ENCODE data around the gene SHLD3. TPM values are rescaled to one million over a fixed set of nuclear protein-coding genes. Genes with fewer than 3 reads are reported as not detected.
A peak's percentile ranks its signal among the peaks of the same experiment; 100 is the strongest.
"Not testable (repeated sequence)": the region's sequence is repeated elsewhere in the genome, so short reads cannot be mapped to it uniquely, and the experiment has no call there.

The SHLD3 gene, protein sequence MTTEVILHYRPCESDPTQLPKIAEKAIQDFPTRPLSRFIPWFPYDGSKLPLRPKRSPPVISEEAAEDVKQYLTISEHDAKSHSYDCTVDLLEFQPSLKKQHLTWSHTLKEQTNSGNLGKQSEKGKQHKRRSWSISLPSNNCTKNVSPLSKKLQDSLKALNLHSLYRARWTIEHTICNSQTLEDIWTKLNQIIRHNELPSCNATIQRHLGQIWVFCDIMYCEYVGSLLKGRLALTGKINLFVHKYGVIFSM
- 1 to 10 TPM; 4.8 to 5.3 (median 5.1) TPM for polyA plus RNA-seq (ENCODE audit: insufficient read length in 3 of 3)

GRCh38 chr5:65624571-65625555, at the start of gene SHLD3, which contains the start of gene TRAPPC13:
Gene SHLD3, plus strand, starts transcription at chr5:65625027. Its CDS starts 4,561 bp downstream, at chr5:65629588.
Gene TRAPPC13, plus strand, starts transcription at chr5:65625027. Its CDS starts 34 bp downstream, at chr5:65625061.
- DNase-seq (ENCODE audit: low read depth in 3 of 3, low spot score in 2 of 3) = peak; percentile 84 to 91 (median 87)

- DNase-seq (ENCODE audit: low read depth in 3 of 3, low spot score in 2 of 3) = no peak
Measured at GRCh38 chr5:65577141-65577540, 47.7 kb upstream of the SHLD3 start.

DNA sequence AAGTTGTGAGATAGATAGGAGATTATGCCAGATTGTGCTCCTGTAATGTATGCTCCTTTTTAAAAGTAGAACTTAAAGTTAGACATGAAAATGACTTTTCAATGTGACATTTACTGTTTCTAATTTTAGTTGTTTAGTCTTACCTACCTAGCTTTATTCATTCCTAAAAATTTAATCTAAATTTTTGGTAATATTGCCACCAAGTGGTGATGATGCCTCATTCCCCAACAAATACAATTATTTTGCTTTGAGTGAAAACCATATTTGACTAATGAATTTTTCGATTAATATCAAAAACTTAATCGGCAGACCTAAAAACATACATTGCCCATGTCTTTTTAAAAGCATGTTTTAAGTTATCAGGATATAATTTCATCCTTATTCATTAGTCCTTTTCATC, 36.1 kb upstream of the SHLD3 start:
- no peak for DNase-seq (ENCODE audit: low read depth in 3 of 3, low spot score in 2 of 3)

DNA sequence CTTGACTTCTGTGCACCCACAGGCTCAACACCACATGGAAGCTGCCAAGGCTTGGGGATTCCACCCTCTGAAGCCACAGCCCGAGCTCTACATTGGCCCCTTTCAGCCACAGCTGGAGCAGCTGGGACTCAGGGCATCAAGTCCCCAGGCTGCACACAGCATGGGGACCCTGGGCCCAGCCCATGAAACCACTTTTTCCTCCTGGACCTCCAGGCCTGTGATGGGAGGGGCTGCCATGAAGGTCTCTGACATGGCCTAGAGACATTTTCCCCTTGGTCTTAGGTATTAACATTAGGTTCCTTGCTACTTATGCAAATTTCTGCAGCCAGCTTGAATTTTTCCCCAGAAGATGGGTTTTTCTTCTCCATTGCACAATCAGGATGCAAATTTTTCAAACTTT, 23.1 kb upstream of the SHLD3 start:
- DNase-seq (ENCODE audit: low read depth in 3 of 3, low spot score in 2 of 3) = not testable (repeated sequence)

- no peak for DNase-seq (ENCODE audit: low read depth in 3 of 3, low spot score in 2 of 3)
Measured at GRCh38 chr5:65611524-65611923, 13.3 kb upstream of the SHLD3 start.

DNA sequence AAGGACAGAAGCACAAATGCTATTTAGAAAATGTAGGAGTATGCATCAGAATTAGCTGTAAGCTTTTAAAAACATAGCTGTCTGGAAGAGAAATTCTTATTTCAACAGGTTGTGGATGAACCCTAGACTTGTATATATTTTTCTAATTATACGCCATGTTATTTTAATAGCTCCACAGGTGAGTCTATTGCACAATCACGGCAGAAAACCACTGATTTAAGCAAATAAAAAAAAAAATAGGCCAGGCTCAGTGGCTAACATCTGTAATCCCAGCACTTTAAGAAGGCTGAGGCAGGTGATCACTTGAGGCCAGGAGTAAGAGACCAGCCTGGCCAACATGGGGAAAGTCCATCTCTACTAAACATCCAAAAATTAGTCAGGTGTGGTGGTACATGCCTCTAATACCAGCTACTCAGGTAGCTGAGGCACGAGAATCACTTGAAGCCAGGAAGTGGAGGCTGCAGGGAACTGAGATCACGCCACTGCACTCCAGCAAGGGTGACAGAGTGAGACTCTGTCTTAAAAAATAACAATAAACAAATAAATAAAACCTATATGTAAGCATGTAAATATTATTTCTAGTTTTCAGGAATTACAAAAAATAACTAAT, 12.4 kb upstream of the SHLD3 start:
- no peak for DNase-seq (ENCODE audit: low read depth in 3 of 3, low spot score in 2 of 3)

DNA sequence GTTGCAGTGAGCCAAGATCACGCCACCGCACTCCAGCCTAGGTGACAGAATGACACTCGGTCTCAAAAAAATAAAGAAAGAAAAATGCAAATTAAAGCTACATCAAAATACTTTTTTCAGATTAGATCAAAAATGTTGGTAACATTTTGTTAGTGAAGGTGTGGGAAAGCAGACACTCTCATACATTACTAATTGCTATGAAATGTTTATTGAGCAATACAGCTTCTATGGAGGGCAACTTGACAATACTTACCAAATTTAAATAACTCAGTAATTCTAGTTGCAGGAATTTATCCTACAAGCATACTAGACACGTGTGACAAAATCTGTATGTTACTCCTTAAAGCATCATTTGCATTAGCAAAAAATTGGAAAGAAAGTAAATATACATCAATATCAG, 4.8 kb upstream of the SHLD3 start:
- no peak for DNase-seq (ENCODE audit: low read depth in 3 of 3, low spot score in 2 of 3)

DNA sequence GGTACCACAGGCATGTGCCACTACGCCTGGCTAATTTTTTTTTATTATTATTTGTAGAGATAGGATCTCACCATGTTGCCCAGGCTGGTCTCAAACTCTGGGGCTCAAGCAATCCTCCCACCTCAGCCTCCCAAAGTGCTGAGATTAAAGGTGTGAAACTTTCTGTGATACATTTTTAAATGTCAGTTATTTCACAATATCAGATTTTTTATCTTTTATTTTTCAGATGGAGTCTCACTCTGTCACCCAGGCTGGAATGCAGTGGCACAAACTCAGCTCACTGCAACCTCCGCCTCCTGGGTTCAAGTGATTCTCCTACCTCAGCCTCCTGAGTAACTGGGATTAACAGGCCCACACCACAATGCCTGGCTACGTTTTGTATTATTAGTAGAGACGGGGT, 2.9 kb upstream of the SHLD3 start:
- DNase-seq (ENCODE audit: low read depth in 3 of 3, low spot score in 2 of 3) = not testable (repeated sequence)

DNA sequence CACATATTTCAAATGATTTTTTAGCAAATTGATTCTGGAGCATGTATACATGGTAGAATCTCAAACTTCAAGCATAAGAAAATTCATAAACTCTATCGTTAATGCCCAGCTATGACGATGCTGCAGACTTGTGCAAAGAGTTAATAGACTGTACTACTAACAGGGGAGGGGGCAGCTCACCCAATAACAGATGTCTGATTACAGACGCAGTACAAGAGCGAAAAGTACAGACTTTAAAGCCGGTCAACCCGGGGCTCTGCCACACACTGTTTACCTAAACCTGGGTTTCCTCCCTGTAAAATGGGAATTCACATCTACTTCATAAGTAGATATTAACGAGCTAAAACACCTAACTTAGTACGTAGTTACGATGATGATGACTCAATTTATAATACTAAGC, 1.3 kb upstream of the SHLD3 start:
- no peak for DNase-seq (ENCODE audit: low read depth in 3 of 3, low spot score in 2 of 3)

DNA sequence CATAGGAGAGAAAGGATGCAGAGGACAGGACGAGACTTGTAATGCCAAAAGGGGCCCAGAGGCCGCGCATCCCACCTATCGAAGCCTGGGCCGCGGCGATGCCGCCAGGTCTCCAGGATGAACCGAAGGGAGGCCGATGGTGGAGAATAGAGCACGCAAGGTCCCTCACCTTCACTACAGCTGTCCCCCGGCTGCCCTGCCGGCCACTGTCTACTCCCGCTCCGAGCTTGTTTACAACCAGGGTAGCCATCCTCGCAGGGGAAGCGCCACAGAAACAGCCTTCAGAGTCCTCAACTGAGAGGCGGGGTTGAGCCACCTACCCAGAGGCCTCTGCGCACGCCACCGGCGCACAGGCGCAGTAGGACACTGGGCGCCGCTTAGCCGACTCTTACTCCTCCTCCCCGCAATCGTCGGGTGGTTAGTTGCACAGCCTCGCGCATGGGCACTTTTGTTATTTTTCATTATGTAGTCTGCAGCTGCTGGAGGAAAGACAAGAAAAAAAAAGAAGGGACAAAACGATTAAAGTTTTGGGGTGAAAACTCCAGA, 729 bp upstream of the SHLD3 start, which contains the start of gene TRIM23:
Gene TRIM23, minus strand, starts transcription at position 309 of the 546 bp plus-strand sequence. Its CDS starts 59 bp downstream, at position 250.
- DNase-seq (ENCODE audit: low read depth in 3 of 3, low spot score in 2 of 3) = peak; percentile 91 to 94 (median 93)

- DNase-seq (ENCODE audit: low read depth in 3 of 3, low spot score in 2 of 3) = no peak
Measured at GRCh38 chr5:65625743-65626142, 916 bp downstream of the SHLD3 start.

DNA sequence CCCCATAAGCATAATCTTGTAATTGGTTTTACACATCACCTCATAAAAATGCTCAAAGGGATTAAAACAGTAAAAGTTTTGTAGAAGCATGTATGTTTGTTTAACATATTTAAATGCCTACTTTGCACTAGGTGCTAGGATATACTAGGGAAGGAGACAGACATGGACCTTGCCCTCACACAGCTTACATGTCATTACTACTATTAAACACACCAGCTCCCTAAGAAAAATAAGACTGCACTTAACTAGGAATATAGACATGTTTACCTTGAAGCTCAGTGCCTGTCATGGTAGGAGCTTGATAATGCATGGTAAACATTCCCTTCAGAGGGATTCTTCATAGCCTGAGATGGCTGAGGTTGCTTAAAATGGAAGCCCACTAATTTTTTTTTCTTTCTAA, 6.2 kb downstream of the SHLD3 start:
- no peak for DNase-seq (ENCODE audit: low read depth in 3 of 3, low spot score in 2 of 3)

DNA sequence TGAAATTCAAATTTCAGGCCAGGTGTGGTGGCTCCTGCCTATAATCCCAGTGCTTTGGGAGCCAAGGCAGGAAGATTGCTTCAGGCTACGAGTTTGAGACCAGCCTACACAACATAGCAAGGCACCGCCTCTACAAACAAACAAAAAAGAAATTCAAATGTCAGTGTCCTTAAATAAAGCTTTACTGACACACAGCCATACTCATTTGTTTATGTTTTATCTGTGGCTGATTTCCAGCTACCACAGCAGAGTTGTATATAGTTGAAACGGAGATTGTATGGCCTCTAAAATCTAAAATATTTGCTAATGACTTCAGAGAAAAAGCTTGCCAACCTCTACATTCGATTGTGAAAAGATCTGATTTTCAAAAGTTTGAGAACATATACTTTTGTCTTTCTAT, 15.4 kb downstream of the SHLD3 start:
- no peak for DNase-seq (ENCODE audit: low read depth in 3 of 3, low spot score in 2 of 3)

GRCh38 chr5:65646938-65647337, 22.1 kb downstream of the SHLD3 start:
- no peak for DNase-seq (ENCODE audit: low read depth in 3 of 3, low spot score in 2 of 3)

- no peak for DNase-seq (ENCODE audit: low read depth in 3 of 3, low spot score in 2 of 3)
Measured at GRCh38 chr5:65647941-65648340, 23.1 kb downstream of the SHLD3 start.

- no peak for DNase-seq (ENCODE audit: low read depth in 3 of 3, low spot score in 2 of 3)
Measured at GRCh38 chr5:65651144-65651543, 26.3 kb downstream of the SHLD3 start.

GRCh38 chr5:65654713-65655112, 29.9 kb downstream of the SHLD3 start:
- DNase-seq (ENCODE audit: low read depth in 3 of 3, low spot score in 2 of 3) = no peak

DNA sequence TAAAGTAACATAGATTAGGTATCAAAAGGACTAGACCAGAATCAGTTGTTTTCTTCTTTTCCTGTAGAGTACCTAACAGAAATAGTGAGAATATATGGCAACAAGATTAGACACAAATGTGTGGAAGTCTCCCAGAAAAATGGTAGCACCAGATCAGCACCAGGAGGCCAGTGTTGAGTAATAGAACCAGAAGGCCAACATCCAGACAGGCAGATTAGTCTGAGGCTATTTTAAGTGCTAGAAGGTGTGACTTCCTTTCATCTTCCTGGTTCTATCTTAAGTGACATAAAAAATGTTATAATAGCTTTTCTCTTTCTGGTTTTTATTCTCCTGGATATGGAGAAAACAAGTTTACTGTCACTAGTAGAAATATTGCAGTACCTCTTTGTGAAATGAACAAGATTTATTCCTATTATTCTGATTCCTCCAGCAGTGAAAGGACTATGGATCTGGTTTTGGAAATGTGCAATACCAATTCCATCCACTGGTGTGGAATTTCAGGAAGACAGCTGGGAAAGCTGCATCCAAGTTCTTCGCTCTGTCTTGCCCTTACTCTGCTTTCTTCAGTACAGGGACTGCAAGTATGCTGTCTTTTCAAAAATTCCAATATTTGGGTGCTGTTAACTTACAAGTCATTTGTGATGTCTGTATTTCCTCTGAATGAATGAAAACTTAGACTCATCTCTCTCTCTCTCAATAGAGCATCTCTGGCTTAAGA, 39.1 kb downstream of the SHLD3 start:
- DNase-seq (ENCODE audit: low read depth in 3 of 3, low spot score in 2 of 3) = no peak

GRCh38 chr5:65668696-65669095, 43.9 kb downstream of the SHLD3 start:
- no peak for DNase-seq (ENCODE audit: low read depth in 3 of 3, low spot score in 2 of 3)

GRCh38 chr5:65672796-65673195, 48.0 kb downstream of the SHLD3 start:
- DNase-seq (ENCODE audit: low read depth in 3 of 3, low spot score in 2 of 3) = no peak
